C4-2B (cell line): Measurements from ENCODE around the gene CYB5B.

Experiments used
- ZFX ChIP-seq: fragments of 450-650 bp; IDR thresholded peaks from 2 replicates; pipeline ENCODE4 v1.6.1; 2017
- TF ChIP-seq, protein P1 (sequence below): fragments of 450-650 bp; conservative IDR thresholded peaks from 2 replicates; pipeline ENCODE4 v1.5.1; 2017; ENCODE audit warnings: mild to moderate bottlenecking

GRCh38 chr16:69435977-69436820 lies 11.8 kb downstream of the CYB5B start:
- TF ChIP-seq, protein P1, sequence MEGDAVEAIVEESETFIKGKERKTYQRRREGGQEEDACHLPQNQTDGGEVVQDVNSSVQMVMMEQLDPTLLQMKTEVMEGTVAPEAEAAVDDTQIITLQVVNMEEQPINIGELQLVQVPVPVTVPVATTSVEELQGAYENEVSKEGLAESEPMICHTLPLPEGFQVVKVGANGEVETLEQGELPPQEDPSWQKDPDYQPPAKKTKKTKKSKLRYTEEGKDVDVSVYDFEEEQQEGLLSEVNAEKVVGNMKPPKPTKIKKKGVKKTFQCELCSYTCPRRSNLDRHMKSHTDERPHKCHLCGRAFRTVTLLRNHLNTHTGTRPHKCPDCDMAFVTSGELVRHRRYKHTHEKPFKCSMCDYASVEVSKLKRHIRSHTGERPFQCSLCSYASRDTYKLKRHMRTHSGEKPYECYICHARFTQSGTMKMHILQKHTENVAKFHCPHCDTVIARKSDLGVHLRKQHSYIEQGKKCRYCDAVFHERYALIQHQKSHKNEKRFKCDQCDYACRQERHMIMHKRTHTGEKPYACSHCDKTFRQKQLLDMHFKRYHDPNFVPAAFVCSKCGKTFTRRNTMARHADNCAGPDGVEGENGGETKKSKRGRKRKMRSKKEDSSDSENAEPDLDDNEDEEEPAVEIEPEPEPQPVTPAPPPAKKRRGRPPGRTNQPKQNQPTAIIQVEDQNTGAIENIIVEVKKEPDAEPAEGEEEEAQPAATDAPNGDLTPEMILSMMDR, result no peak
- no peak for TF ChIP-seq ZFX
